Calu3 (cell line): ENCODE results near the gene ISX. TPM values are rescaled to one million over a fixed set of nuclear protein-coding genes. Genes with fewer than 3 reads are reported as not detected.
"Not testable (repeated sequence)": the region's sequence is repeated elsewhere in the genome, so short reads cannot be mapped to it uniquely, and the experiment has no call there.

ENCODE experiments used
- BruUV-seq: library from RNA; stranded (reverse); fragments of 400-500 nt; replicated peaks from 2 replicates; lab custom pipeline; 2021; lab: Mats Ljungman, UMichigan
- CTCF ChIA-PET: fragments of 300-600 bp; sonication (Branson Sonifier 250); formaldehyde crosslinking; loops from one replicate; lab custom pipeline; 2022; ENCODE audit warnings: antibody characterized with exemption; lab: Charles Lee
- DNase-seq: peaks from one replicate; pipeline ENCODE4 v3.0.0; 2022
- H3K27ac Mint-ChIP-seq: one replicate; pipeline ENCODE4 v1.8.0; 2022; ENCODE audit warnings: mixed read lengths; ENCODE audit not compliant: unreplicated experiment
- H3K27me3 Mint-ChIP-seq: one replicate; pipeline ENCODE4 v1.8.0; 2022; ENCODE audit warnings: mixed read lengths; ENCODE audit not compliant: unreplicated experiment
- H3K36me3 Mint-ChIP-seq: one replicate; pipeline ENCODE4 v1.8.0; 2022; ENCODE audit warnings: mild to moderate bottlenecking, moderate library complexity, mixed read lengths; ENCODE audit not compliant: insufficient read depth, unreplicated experiment
- H3K4me1 Mint-ChIP-seq: one replicate; pipeline ENCODE4 v1.8.0; 2022; ENCODE audit warnings: mild to moderate bottlenecking, low read depth, mixed read lengths; ENCODE audit not compliant: unreplicated experiment
- H3K4me3 Mint-ChIP-seq: one replicate; pipeline ENCODE4 v1.8.0; 2022; ENCODE audit warnings: mild to moderate bottlenecking, low read depth, moderate library complexity, mixed read lengths; ENCODE audit not compliant: unreplicated experiment
- H3K9me3 Mint-ChIP-seq: one replicate; pipeline ENCODE4 v1.8.0; 2022; ENCODE audit warnings: low read depth, mixed read lengths; ENCODE audit not compliant: unreplicated experiment
- intact Hi-C: fragments of 100-400 bp; cut with micrococcal nuclease; formaldehyde crosslinking; loops from one replicate; pipeline ENCODE4 v1.10.0; 2022; ENCODE audit not compliant: unreplicated experiment
- total RNA-seq: library from RNA; stranded (reverse); gene quantifications from 2 replicates; pipeline ENCODE4 v1.2.3, GENCODE V29; 2022
- TF ChIP-seq, protein P1 (sequence below): fragments of 200-600 bp; IDR thresholded peaks from one replicate; pipeline ENCODE4 v1.8.0; 2022; ENCODE audit warnings: antibody characterized with exemption; ENCODE audit not compliant: unreplicated experiment

Gene ISX
- total RNA-seq, 1 experiment from 2014 or later = not detected

DNA sequence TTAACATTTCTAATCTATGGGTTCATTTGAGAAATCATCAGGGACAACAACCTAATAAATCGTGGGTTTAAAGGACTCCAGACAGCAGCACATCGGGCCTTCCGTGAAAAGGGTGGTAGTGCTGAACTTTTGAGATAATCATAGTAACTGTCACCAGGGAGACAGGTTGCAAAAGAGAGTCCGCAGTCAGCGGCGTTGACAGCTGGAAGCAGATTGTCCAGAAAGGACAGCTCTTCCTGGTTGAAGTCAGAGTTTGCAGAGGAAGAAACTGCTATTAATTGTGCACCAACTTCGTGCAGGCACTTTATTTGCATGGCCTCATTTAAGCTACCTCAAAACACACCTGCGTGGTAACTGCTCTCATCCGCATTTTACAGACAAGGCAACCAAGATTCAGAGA is 20.5 kb upstream of the ISX start:
- no peak for DNase-seq
- no peaks in the 10 kb centered on the region for H3K4me1 Mint-ChIP-seq
- intact Hi-C loops = no loop called here
- no peaks in the 10 kb centered on the region for H3K36me3 Mint-ChIP-seq
- CTCF ChIA-PET = interaction anchor here (0.8 kb wide), 1 partner anchor 1045 kb away, joined by 8 read pairs; no protein-coding TSS in a partner anchor
- peaks cover 3% of the 10 kb centered on the region for H3K9me3 Mint-ChIP-seq
- H3K27ac Mint-ChIP-seq = no peak overlapping the region
- peaks cover 10% of the 10 kb centered on the region for H3K27me3 Mint-ChIP-seq
- no peak overlapping the region for H3K4me3 Mint-ChIP-seq
- no TSS peak for BruUV-seq
- TF ChIP-seq, protein P1, sequence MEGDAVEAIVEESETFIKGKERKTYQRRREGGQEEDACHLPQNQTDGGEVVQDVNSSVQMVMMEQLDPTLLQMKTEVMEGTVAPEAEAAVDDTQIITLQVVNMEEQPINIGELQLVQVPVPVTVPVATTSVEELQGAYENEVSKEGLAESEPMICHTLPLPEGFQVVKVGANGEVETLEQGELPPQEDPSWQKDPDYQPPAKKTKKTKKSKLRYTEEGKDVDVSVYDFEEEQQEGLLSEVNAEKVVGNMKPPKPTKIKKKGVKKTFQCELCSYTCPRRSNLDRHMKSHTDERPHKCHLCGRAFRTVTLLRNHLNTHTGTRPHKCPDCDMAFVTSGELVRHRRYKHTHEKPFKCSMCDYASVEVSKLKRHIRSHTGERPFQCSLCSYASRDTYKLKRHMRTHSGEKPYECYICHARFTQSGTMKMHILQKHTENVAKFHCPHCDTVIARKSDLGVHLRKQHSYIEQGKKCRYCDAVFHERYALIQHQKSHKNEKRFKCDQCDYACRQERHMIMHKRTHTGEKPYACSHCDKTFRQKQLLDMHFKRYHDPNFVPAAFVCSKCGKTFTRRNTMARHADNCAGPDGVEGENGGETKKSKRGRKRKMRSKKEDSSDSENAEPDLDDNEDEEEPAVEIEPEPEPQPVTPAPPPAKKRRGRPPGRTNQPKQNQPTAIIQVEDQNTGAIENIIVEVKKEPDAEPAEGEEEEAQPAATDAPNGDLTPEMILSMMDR = no peak

DNA sequence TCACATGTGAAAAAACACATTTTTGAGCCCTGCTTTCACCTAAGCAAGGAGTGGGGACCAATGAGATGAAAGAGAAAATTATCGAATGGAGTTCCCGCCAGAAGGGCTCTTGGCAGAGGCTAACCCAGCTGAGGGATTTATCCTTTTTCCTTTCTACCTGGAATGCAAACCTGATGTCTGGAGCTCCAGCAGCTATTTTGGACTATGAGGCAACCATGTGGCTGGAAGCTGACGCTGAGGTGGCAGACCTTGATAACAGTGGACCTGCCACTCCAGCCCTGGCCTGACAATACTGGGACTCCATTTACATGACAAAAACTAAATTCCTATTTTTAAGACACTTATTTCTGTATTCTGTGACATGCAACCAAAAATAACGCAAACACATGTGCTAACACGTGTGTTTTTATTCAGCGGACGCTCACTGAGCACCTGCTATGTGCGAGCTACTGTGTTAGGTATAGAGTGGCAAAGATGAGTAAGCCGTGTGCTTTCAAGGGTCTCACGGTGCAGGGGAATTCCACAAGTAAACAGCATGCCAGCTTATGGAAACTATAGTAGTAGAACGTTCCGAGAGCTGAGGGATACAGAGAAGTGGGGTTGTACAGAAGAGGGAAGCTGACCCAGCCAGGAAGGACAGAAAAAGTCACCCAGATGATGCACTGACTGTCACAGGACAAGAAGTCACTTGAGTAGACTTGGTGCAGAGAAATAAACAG is 19.1 kb upstream of the ISX start:
- Mint-ChIP-seq H3K27ac (no peak overlapping the region), H3K9me3 (peaks cover 3% of the 10 kb centered on the region), H3K4me3 (no peak overlapping the region), H3K27me3 (peaks cover 16% of the 10 kb centered on the region), H3K36me3 (no peaks in the 10 kb centered on the region), H3K4me1 (no peaks in the 10 kb centered on the region)
- CTCF ChIA-PET = no interaction called here
- no TSS peak for BruUV-seq
- no peak for DNase-seq
- TF ChIP-seq, protein P1 = no peak
- intact Hi-C loops = no loop called here

GRCh38 chr22:35050038-35050437 is 15.9 kb upstream of the ISX start:
- intact Hi-C loops, H3K4me1 Mint-ChIP-seq, H3K36me3 Mint-ChIP-seq, BruUV-seq, H3K9me3 Mint-ChIP-seq, H3K27ac Mint-ChIP-seq, CTCF ChIA-PET, DNase-seq, H3K4me3 Mint-ChIP-seq: not testable (repeated sequence)
- H3K27me3 Mint-ChIP-seq = peaks cover 16% of the 10 kb centered on the region

DNA sequence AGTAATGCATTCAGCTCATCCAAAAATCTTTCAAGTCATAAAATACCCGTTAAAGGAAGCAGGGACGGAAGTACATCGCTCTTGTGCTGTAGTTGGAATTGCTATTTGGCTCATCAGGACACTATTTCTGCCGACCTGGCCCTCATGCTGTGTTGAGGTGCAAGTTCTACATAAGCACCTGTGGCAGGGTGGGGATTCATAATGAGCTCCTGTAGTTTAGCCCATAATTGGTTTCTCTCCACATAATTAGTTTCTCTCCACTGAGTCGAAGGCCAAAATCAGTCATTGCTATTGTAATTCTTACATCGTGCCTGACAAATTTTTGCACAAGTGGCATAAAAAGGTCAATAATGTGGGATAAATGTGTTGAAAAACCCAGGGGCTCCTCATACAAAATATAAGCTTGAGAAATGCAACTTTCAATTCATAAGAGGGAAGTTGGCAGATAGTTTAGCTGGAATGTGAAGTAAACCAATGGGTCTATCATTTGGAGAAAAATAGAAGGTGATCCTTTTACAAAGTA is 14.9 kb upstream of the ISX start:
- no peaks in the 10 kb centered on the region for H3K4me1 Mint-ChIP-seq
- BruUV-seq = no TSS peak
- peaks cover 3% of the 10 kb centered on the region for H3K9me3 Mint-ChIP-seq
- no peaks in the 10 kb centered on the region for H3K36me3 Mint-ChIP-seq
- CTCF ChIA-PET = no interaction called here
- no peak overlapping the region for H3K4me3 Mint-ChIP-seq
- peaks cover 16% of the 10 kb centered on the region for H3K27me3 Mint-ChIP-seq
- no peak for DNase-seq
- intact Hi-C loops = no loop called here
- TF ChIP-seq, protein P1 = no peak
- H3K27ac Mint-ChIP-seq = no peak overlapping the region

GRCh38 chr22:35051791-35052190 is 14.2 kb upstream of the ISX start:
- intact Hi-C loops = no loop called here
- BruUV-seq = no TSS peak
- Mint-ChIP-seq H3K36me3 (no peaks in the 10 kb centered on the region), H3K27ac (no peak overlapping the region), H3K4me1 (no peaks in the 10 kb centered on the region), H3K9me3 (peaks cover 3% of the 10 kb centered on the region), H3K4me3 (no peak overlapping the region), H3K27me3 (peaks cover 16% of the 10 kb centered on the region)
- TF ChIP-seq, protein P1 = no peak
- CTCF ChIA-PET = no interaction called here
- no peak for DNase-seq
